Adrenal gland (tissue), 12 donors: Measurements from ENCODE around the gene FMO1. TPM values are rescaled to one million over a fixed set of nuclear protein-coding genes. Genes with fewer than 3 reads are reported as not detected.

Source experiments
- DNase-seq, 7 donors: peaks; one replicate each; pipeline ENCODE4 v3.0.0-alpha.2; 2019 to 2020
- H3K27ac ChIP-seq, 5 donors: fragments of 200-600 bp; sonication (generic) in 4 of 5; 1 replicate in 3 of 5; 2 replicates in 2 of 5; pipeline versions ENCODE4 v1.5.1 to v1.8.0; 2016 to 2020; ENCODE audit warnings: mild to moderate bottlenecking in 1 of 5
- H3K27me3 ChIP-seq: fragments of 200-600 bp; 2 replicates; pipeline ENCODE4 v1.8.0; 2021
- H3K36me3 ChIP-seq, 2 donors: fragments of 200-600 bp; replicated peaks in 1 of 2; 1 replicate in 1 of 2; 2 replicates in 1 of 2; pipeline versions ENCODE4 v1.5.1 to v1.8.0; 2018 to 2022
- H3K4me1 ChIP-seq, 2 donors: fragments of 200-600 bp; replicated peaks in 1 of 2; 1 replicate in 1 of 2; 2 replicates in 1 of 2; pipeline versions ENCODE4 v1.5.1 to v1.8.0; 2018 to 2021
- H3K4me3 ChIP-seq, 4 donors: fragments of 200-600 bp; sonication (generic) in 3 of 4; one replicate each; pipeline ENCODE4 v1.5.1; 2016 to 2018
- H3K9me3 ChIP-seq, 3 donors: fragments of 200-600 bp; sonication (generic) in 1 of 3; replicated peaks in 1 of 3; 1 replicate in 2 of 3; 2 replicates in 1 of 3; pipeline versions ENCODE4 v1.5.1 to v1.8.0; 2016 to 2021
- POLR2A ChIP-seq, 2 donors: fragments of 450-650 bp; IDR thresholded peaks; one replicate each; pipeline ENCODE4 v1.6.1; 2017; ENCODE audit warnings: antibody characterized with exemption in 2 of 2, mild to moderate bottlenecking in 2 of 2, moderate library complexity in 1 of 2
- WGBS, 4 donors: extraction: QIAGEN DNeasy Blood & Tissue Kit in 2 of 4; methylation state at CpG; one replicate each; pipeline versions ENCODE4 v1.1.5 to v1.1.7; 2013 to 2017; 5-methylcytosine and 5-hydroxymethylcytosine counted together
- intact Hi-C, 2 donors: fragments of 100-400 bp; cut with DNase I; formaldehyde crosslinking; loops; one replicate each; pipeline versions ENCODE4 v1.14.1 to v1.15.0; 2022 to 2023
- polyA plus RNA-seq, 3 donors: library from polyadenylated mRNA; stranded (reverse); fragments of 200-250 nt in 2 of 3; fragments of 350-450 nt in 1 of 3; fragmentation: Illumina TruSeq in 1 of 3; extraction: RNeasy Lipid Tissue Mini Kit (QIAGEN cat#74804) in 1 of 3; gene quantifications; one replicate each; pipeline ENCODE4 v1.2.3, GENCODE V29; 2013 to 2014
- total RNA-seq, 9 donors: library from RNA; depleted of rRNA in 4 of 9; stranded (reverse); fragments of >200 nt in 4 of 9; fragments of 120-200 nt in 1 of 9; fragmentation: NEBNext Ultra II Directional in 1 of 9; extraction: Animal tissue kit (Norgen Biotek cat#: 25700) in 1 of 9; gene quantifications; one replicate each; pipeline versions ENCODE4 v1.1.0 to v1.2.4, GENCODE V29; 2013 to 2023
- TF ChIP-seq, protein P1 (sequence below), 6 experiments: fragments of 450-650 bp in 4 of 6; fragments of 200-600 bp in 2 of 6; sonication (generic) in 1 of 6; IDR thresholded peaks; 1 replicate in 5 of 6; 2 replicates in 1 of 6; pipeline versions ENCODE4 v1.5.1 to v1.8.0; 2016 to 2021; ENCODE audit warnings: antibody characterized with exemption in 6 of 6, mild to moderate bottlenecking in 2 of 6, moderate library complexity in 1 of 6
- donor health status: healthy with polysubstance abuse.
- donor health status: Bipolar disorder and iron deficiency.
- donor health status: DM: yes; HTN: yes; CAD: no.
- donor health status: DM: no; HTN: no; CAD: no.
- donor health status: DM: no; HTN: no; CAD: no.
- donor health status: DM: yes; HTN: yes; CAD: no.

Gene FMO1
- total and polyA plus RNA-seq, 12 donors: 1.0 to 13.5 (median 6.0) TPM

DNA sequence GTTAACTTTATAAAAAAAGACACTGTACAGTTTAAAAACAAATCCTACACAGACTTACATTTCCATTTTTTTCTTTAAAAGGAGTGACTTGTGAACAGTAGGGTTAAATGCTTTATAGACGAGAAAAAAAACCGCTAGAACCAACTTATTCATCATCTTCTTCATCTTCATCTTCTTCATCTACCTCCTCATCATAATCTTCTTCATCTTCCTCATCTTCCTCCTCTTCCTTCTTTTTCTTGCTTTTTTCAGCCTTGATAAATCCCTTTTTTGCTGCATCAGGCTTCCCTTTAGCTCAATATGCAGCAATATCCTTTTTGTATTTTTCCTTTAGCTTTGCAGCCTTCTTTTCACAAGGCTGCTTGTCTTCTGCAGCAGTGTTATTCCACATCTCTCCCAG is 22.5 kb downstream of the FMO1 start:
- no peaks in the 10 kb centered on the region for H3K9me3 ChIP-seq
- H3K27ac ChIP-seq: no peak overlapping the region
- WGBS, 4 donors: 93 to 99% (median 94%) methylated on average over 2 of the region's 2 CpGs
- no peaks in the 10 kb centered on the region for H3K27me3 ChIP-seq
- H3K4me3 ChIP-seq: no peak overlapping the region
- TF ChIP-seq, protein P1, sequence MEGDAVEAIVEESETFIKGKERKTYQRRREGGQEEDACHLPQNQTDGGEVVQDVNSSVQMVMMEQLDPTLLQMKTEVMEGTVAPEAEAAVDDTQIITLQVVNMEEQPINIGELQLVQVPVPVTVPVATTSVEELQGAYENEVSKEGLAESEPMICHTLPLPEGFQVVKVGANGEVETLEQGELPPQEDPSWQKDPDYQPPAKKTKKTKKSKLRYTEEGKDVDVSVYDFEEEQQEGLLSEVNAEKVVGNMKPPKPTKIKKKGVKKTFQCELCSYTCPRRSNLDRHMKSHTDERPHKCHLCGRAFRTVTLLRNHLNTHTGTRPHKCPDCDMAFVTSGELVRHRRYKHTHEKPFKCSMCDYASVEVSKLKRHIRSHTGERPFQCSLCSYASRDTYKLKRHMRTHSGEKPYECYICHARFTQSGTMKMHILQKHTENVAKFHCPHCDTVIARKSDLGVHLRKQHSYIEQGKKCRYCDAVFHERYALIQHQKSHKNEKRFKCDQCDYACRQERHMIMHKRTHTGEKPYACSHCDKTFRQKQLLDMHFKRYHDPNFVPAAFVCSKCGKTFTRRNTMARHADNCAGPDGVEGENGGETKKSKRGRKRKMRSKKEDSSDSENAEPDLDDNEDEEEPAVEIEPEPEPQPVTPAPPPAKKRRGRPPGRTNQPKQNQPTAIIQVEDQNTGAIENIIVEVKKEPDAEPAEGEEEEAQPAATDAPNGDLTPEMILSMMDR (IDR thresholded peaks at IDR 0.05): no peak
- TF ChIP-seq POLR2A (IDR thresholded peaks at IDR 0.05): no peak
- intact Hi-C loops: no loop called here
- H3K4me1 ChIP-seq: no peaks in the 10 kb centered on the region
- no peaks in the 10 kb centered on the region for H3K36me3 ChIP-seq
- no peak for DNase-seq

DNA sequence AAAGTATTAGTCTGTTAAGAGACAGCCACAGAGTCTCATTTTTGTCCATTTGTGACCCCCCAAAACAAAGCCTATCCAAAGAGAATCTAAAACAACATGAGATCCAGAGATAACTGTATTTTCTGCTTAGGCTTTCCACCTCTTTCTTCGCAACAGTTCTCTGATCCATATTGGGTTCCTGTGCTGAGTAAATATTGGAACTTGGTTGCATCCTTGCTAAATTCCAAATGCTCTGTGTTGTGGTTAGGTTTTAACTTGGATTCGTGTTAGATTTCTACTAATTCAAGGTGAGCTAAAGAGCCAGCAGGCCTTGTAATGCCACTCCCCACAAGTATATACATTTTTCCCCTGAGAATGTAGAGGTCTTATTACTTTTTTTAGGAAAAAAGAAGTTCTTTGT is 29.2 kb downstream of the FMO1 start:
- H3K4me1 ChIP-seq: no peaks in the 10 kb centered on the region
- intact Hi-C loops: no loop called here
- H3K4me3 ChIP-seq: no peak overlapping the region
- H3K36me3 ChIP-seq: no peaks in the 10 kb centered on the region
- WGBS, 4 donors: 79 to 89% (median 84%) methylated on average over 2 of the region's 2 CpGs
- no peaks in the 10 kb centered on the region for H3K9me3 ChIP-seq
- no peak for DNase-seq
- H3K27ac ChIP-seq: no peak overlapping the region
- H3K27me3 ChIP-seq: no peaks in the 10 kb centered on the region
- TF ChIP-seq, protein P1 (IDR thresholded peaks at IDR 0.05): no peak
- no peak for TF ChIP-seq POLR2A (IDR thresholded peaks at IDR 0.05)

DNA sequence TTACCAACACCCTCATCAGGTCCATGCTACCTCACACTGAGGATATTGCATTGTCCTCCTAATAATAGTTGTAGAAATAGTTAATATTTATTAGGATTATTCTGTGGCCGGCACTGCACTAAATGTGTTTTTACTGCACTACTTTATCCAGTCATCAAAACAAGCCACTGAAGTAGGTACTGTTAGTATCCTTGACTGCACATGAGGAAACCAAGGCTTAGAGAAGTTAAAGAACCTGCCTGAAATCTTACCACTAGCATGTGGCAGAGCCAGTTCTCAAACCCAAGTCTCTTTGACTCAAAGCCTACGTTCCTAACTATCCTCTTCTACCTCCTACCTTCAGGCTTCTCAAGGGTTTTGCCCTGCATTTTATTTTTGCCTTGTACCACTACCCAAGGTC is 30.9 kb downstream of the FMO1 start:
- WGBS, 4 donors: 89 to 94% (median 90%) methylated on average over 2 of the region's 2 CpGs
- intact Hi-C loops: no loop called here
- no peak for TF ChIP-seq POLR2A (IDR thresholded peaks at IDR 0.05)
- TF ChIP-seq, protein P1 (IDR thresholded peaks at IDR 0.05): no peak
- H3K36me3 ChIP-seq: no peaks in the 10 kb centered on the region
- H3K9me3 ChIP-seq: no peaks in the 10 kb centered on the region
- no peak overlapping the region for H3K27ac ChIP-seq
- H3K4me1 ChIP-seq: no peaks in the 10 kb centered on the region
- DNase-seq: no peak
- no peak overlapping the region for H3K4me3 ChIP-seq
- H3K27me3 ChIP-seq: no peaks in the 10 kb centered on the region

DNA sequence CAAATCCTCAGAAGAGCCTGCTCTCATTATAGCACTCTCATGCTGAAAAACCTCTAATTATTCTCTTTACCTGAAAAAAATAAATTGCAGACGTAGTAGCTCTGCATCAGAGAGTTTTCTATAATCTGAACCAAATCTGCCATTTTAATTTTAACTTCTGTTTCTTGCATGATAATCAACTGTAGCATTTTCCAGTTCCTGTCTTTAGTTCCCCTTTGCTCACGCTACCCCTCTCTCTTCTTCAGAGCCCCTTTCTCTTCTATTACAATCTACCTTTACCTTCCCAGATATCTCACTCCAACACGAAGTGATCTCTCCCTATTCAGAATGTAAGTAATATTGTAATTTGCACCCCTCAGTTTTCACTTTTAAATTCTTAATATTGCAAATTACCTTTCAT is 31.4 kb downstream of the FMO1 start:
- WGBS, 4 donors: 71 to 86% (median 80%) methylated on average over 3 of the region's 3 CpGs
- intact Hi-C loops: no loop called here

More for the DNA sequence above, 31.4 kb downstream of the FMO1 start:
- Histone ChIP-seq H3K36me3 (no peaks in the 10 kb centered on the region), H3K4me1 (no peaks in the 10 kb centered on the region), H3K27ac (no peak overlapping the region), H3K9me3 (no peaks in the 10 kb centered on the region), H3K27me3 (no peaks in the 10 kb centered on the region), H3K4me3 (no peak overlapping the region)
- no peak for DNase-seq
- no peak for TF ChIP-seq POLR2A (IDR thresholded peaks at IDR 0.05)
- TF ChIP-seq, protein P1 (IDR thresholded peaks at IDR 0.05): no peak
